Adipose tissue (tissue), 3 donors: ENCODE data around the gene COMMD7. TPM values are rescaled to one million over a fixed set of nuclear protein-coding genes. Genes with fewer than 3 reads are reported as not detected.

Experiments used
- H3K27ac ChIP-seq: one replicate; pipeline ENCODE4 v1.5.1; 2013; ENCODE audit warnings: low read depth, low read length
- WGBS, 3 donors: extraction: QIAGEN DNeasy Blood & Tissue Kit; methylation state at CpG; one replicate each; pipeline ENCODE4 v1.1.7; 2013; 5-methylcytosine and 5-hydroxymethylcytosine counted together
- polyA plus RNA-seq, 3 donors: library from polyadenylated mRNA; stranded (reverse); fragments of 200-250 nt; gene quantifications; one replicate each; pipeline ENCODE4 v1.2.3, GENCODE V29; 2013
- donor health status: healthy with polysubstance abuse.
- donor health status: Bipolar disorder and iron deficiency.
- donor health status: healthy.

The COMMD7 gene
- polyA plus RNA-seq, 3 donors = 30.5 to 57.9 (median 48.1) TPM

DNA sequence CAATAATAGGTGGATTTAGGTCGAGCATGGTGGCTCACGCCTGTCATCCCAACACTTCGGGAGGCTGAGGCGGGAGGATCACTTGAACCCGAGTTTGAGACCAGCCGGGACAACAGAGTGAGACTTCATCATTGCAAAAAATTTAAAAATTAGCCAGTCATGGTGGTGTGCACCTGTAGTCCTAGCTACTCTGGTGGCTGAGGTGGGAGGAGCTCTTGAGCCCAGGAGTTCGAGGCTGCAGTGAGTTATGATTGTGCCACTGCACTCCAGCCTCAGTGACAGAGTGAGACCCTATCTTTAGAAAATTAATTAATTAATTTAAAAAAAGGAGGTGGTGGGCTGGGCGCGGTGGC is 56.1 kb downstream of the COMMD7 start:
- WGBS, 3 donors = 94 to 98% (median 95%) methylated on average over 9 of the region's 9 CpGs
- H3K27ac ChIP-seq = no peak overlapping the region

DNA sequence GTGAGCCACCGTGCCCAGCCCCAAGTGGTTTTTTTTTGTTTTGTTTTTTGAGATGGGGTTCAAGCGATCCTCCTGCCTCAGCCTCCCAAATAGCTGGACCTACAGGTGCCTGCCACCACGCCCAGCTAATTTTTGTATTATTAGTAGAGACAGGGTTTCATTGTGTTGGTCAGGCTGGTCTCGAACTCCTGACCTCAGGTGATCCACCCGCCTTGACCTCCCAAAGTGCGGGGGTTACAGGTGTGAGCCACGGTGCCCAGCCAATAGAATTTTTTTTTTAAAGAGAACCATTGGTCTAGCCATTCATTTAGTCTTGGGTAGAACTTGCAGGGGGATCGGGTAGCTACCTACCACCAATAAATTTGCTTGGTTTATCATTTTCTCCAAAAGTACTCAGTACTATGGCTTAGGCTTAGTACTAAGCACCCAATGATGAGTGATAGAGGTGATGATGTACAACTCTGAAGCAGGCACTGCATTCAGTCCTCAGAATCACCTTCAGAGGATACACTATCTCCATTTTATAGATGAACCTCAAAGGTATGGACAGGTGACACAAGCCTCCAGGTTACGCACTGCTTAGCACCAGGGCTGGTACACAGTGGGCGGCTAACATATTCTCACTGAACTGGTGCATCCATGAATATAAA is 56.6 kb downstream of the COMMD7 start:
- no peak overlapping the region for H3K27ac ChIP-seq
- WGBS, 3 donors = 97 to 98% (median 97%) methylated on average over 10 of the region's 10 CpGs

DNA sequence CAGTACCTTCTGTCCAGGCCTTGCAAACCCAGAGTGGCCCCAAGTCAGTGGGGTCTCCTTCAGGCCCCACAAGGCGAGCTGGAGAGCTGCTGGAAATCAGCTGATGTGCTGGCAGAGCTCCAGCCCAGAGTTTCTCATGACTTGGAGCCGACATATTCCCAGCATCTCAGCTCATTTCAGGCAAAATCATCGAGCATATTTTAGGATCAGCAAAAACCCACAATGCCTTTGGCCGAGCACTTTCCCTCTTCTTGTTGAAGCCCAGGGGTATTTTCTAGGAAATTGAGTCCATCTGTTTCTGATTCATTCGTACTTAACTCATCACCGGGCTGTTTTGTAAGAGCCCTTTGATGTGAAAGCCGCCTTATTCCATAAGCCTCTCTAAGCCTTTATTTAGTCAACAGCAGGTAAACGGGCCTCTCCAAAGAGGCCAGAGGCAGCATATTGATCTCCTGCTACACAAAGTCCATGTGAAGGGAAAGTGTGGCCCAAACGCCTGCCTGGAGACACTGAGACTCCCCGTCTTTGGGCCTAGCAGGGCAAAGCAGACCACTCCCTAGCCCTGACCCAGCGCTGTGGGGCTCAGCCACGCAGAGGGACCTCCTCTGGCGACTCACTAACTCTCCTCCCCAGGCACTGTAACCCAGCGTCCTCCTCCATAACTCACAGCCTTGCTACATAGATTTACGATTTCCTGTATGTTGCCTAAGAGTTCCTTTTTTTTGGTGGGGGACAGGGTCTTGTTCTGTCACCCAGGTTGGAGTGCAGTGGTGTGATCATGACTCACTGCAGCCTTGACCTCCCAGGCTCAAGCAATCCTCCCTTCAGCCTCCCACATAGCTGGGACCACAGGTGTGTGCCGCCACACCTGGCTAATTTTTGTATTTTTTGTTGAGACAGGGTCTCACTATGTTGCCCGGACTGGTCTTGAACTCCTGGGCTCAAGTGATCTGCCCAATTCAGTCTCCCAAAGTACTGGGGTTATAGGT is 57.4 kb downstream of the COMMD7 start:
- no peak overlapping the region for H3K27ac ChIP-seq
- WGBS, 3 donors = 38 to 58% (median 41%) methylated on average over 17 of the region's 17 CpGs

DNA sequence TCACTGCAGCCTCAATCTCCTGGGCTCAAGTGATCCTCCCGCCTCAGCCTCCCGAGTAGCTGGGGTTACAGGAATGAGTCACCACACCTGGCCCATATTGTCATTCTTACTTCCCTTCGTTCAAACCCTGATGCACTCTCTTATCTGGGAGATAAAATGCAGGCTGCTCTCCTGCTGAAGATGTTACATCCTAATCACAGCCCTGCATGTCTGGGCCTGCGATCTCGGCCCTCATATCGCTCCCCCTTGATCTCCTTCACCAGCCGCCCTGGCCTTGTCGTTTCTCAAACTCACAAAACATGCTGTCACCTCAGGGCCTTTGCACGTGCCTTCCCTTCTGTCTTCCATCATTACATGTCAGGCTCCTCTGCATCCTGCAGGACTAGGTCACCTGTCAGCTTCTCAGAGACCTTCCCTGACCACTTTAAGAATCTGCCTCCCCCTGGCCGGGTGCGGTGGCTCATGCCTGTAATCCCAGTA is 60.7 kb downstream of the COMMD7 start:
- H3K27ac ChIP-seq = no peak overlapping the region
- WGBS, 3 donors = 88 to 90% (median 89%) methylated on average over 11 of the region's 11 CpGs

DNA sequence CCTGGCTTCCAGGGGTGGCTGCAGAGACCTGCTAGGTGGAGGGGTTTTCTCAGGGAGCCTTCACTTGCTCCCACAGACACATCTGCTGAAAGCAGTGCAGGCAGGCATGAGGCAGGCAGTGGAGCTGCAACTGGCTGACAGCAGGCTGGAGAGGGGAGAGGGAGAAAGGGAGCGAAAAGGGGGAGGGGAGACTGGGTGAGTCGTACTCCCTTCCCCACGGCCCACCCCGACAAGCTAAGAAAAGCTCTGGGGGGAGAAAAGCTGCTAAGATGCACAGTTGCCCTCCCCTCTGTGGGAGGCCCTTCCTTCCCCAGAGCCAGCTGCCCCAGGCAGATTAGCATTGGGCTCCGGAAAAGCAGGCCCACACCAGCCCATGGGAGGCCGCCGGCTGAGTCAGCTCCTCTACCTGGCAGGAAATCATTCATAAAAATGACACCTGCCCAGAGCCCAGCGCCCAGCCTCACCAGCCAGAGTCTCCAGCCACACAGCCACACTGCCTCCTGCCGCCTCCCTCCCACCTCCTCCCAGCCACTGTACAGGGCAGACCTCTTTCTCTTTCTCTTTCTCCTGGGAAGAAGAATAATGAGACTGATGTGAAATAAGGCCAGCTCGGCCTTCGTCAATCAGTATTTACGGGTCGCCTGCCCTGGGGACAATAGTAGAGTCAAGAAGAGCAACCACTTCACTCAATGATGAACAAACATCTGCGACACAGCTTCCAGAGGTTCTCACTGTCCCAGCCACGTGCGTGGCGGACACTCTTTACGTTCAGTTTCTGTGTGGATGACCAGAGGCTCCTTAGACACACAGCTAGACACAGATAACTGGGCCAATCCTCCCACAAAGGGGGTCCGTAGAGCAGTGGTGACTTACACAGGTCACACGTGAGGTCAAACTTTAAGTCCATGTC is 61.8 kb downstream of the COMMD7 start:
- H3K27ac ChIP-seq = no peak overlapping the region
- WGBS, 3 donors = 38 to 58% (median 44%) methylated on average over 20 of the region's 20 CpGs

DNA sequence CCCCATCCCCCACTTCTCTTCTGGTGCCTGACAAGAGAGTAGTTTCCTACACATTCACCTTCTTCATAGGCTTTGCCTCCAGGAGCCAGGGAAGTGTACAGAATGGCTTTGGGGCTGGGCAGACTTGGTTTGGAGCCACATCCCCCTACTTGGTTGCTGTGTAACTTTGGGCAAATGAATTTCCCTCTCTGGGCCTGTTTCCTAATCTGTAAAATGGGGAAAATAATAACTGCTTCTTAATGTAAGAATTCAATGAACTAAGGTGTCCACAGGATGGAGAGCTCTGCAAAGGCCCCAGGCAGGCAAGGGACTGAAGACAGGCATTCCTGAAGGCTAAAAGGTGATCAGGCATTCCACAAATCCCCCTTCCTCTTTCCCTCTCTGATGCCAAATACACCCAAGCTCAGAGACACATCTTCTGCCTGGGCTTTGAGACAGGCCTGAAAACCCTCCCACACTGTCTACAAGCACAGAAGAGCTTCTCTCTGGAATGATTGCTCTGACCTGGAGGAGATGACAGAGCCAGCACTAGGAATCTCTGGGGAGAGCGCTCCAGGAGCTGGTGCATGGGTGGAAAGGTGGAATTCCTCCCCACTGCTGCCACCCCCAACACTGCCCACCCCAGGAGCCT is 62.6 kb downstream of the COMMD7 start:
- 95 to 100% (median 100%) methylated on average over 1 of the region's 1 CpG for WGBS, 3 donors
- no peak overlapping the region for H3K27ac ChIP-seq

DNA sequence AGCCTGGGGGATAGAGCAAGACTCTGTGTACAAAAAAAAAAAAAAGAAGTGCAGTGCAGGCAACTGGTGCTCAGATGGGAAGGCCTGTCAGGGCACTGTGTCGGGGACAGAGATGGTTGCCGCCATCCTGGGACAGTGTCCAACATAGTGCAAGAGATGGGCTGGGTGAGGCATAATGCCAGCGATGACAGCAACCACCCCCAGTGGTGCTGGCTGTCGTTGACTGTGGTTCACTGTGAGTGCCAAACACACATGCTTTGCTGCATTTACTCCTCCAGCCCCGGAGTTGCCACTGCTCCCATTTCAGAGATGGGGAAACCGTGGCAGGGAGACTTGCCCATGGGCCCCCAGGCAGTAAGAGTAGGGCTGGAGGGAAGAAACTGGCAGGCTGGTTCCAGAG is 64.3 kb downstream of the COMMD7 start:
- WGBS, 3 donors = 47 to 84% (median 55%) methylated on average over 6 of the region's 6 CpGs
- no peak overlapping the region for H3K27ac ChIP-seq

DNA sequence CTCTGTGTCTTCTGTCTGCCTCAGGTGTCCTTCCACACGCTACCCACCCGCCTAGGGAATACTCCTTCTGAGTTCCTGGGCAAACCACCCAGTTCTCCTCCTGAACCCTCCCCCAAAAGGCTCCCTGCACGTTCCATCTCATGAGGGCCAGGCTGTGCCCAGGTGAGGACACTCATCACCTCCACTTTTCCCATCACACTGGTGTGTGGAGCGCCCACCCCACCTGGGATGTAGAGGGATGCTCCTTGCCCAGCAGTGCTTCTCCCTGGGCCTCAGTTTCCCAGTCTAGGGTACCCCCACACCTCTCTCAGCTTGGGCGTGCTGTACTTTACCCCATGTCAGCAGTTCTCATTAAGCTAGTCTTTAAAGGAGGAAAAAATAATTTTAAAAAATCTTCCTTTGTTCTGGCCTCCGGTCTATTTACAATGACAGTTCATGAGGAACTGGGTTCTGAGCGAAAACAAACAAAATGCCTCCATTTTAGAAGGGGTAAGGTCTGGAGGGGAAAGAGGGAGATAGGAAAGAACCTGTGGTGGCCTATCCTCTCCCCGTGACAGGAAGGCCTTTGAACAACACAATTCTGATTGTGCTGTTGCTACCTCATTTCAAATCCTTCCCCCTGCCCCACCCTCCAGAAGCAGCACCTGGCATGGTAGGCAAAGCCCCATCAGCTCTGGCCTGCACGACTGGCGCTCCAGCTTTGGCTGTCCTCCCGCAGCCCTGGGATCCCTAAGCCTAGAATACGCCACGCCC is 67.9 kb downstream of the COMMD7 start:
- WGBS, 3 donors = 84 to 87% (median 86%) methylated on average over 13 of the region's 13 CpGs
- H3K27ac ChIP-seq = no peak overlapping the region

DNA sequence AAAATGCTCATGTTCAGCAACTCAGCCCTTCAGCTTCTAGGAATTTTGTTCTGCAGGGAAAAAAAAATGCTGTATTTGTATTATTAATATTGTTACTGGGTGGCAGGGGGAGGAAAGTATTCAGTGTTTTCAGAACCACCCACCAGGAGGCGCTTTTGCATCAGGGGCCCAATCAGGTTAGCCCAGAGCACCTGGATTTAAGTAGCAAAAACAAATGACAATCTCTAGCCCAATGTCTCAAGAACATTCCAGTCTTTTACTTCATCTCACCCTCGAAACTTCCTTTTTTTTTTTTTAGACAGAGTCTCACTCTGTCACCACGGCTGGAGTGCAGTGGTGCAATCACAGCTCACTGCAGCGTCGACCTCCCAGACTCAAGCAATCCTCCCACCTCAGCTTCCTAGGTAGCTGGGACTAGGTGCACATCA is 68.9 kb downstream of the COMMD7 start:
- WGBS, 3 donors = 38 to 66% (median 43%) methylated on average over 5 of the region's 5 CpGs
- H3K27ac ChIP-seq = no peak overlapping the region

DNA sequence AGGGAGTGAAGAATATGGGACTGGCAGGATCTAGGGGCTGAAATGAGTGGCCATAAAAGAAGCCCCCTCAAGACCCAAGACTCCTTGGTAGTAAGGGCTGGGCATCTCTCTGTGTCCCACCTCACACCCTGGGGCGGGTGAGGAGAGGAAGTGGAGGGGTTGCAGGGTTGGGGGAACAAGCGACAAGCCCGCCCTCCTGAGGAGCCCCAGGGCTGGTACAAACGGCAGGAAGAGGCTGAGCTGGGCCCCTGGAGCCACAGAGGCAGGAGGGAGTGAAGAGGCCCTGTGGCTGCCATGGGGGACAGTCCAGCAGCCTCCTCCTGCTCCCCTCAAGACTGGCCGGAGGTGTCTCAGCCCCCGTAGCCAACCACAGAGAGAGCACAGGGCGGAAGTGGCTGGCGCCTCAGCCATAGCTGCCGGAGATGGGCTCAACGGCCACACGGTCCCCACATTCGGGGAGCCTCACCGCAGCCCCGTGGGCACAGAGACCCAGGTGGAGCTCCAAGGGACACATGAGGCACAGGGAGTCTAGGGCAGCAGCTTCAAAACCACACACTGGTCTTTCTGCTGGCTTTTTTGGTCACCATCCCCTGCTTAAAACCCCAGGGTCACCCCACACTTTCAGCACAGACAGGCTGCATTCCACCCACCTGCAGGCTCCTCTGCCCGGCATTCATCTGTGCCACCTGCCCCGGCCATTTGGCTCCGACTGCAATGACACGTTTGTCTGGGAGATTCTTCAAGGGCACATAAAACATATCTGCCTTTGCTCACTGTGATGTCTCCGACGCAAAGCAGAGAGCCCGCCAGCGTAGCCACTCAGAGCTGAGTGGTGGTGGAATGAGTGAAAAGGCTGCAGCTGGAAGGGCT is 70.0 kb downstream of the COMMD7 start:
- WGBS, 3 donors = 38 to 69% (median 54%) methylated on average over 22 of the region's 22 CpGs
- H3K27ac ChIP-seq = no peak overlapping the region

DNA sequence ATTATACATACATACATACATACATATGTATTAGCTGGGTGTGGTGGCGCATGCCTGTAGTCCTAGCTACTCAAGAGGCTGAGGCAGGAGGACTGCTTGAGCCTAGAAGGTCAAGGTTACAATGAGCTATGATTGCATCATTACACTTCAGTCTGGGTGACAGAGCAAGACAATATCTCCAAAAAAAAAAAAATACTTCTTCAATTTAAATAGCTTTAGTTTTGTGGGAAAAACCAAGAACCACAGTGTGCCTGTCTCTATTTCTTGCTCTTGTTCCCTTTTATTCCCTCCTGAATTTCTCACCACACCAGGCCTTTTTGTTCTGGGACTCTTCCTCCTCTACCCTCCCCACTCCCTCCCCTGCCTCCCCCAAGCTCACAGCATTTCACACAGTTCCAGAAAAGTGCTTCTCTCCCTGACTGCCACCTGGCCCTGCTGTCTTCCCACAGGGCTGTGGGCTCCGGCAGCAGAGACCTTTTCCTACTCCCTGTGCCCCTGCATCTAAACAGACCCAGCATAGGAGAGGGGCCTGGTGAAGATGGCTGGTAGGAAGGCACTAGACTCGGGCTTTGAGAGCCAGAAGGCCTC is 70.8 kb downstream of the COMMD7 start:
- 62 to 75% (median 67%) methylated on average over 3 of the region's 3 CpGs for WGBS, 3 donors
- H3K27ac ChIP-seq = no peak overlapping the region

DNA sequence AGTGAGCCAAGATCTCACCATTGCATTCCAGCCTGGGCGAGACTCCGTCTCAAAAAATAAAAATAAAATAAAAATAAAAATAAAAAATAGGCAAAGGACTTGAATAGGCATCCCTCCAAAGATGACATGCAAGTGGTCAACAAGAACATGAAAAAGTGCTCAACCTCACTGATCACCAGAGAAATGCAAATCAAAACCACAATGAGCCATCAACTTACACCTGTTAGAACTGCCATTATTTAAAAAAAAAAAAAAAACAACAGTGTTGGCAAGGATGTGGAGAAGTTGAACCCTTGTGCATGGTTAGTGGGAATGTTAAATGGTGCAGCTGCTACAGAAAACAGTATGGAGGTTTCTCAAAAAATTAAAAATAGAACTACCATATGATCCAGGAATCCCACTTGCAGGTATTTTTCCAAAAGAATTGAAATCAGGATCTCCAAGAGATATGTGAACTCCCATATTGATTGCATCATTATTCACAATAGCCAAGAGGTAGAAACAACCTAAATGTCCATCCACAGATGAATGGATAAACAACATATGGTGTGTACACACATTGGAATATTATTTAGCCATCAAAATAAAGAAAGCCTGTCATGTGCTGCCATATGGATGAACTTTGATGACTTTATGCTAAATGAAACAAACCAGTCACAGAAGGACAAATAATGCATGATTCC is 72.4 kb downstream of the COMMD7 start:
- 96 to 100% (median 96%) methylated on average over 2 of the region's 2 CpGs for WGBS, 3 donors
- no peak overlapping the region for H3K27ac ChIP-seq

DNA sequence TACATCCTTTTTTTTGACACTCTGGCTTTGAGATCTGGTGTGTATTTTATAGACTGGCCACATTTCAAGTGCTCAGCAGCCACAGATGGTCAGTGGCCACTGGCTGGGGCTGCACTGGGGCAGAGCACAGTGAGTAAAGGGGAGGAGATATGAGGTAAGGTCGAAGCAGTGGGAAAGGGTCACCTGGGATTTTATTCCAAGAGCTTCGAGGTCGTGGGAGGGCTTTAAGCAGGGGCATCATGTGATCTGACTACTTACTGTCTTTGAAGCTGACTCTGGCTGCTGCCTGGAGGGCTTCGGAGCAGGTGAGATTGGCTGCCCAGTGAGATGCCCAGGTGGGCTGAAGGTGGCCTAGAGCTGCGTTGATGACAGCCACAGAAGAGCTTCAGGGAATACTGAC is 76.2 kb downstream of the COMMD7 start:
- 34 to 70% (median 69%) methylated on average over 5 of the region's 5 CpGs for WGBS, 3 donors

DNA sequence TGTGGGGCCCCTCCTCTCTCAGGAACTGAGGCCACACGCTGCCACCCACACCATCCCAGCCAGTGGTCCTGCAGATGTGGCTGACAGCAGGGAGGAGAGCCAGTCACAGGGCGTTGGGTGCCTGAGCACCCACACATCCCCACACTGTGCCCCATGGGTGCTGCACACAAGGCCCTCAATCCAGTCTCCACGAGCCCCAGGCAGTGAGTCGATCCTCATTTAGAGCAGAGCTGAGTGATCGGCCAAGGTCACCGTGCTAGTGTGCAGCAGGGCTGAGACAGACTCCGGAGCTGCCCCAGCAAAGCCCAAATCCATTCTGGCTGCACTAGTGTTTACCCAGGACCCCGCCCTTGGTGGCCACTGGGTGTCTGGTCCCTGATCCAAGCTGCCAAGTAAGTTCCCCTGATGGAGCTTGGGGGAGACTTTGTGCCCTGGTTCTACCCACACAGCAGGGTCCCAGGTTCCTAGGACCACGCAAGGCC is 78.5 kb downstream of the COMMD7 start:
- no peak overlapping the region for H3K27ac ChIP-seq
- WGBS, 3 donors = 42 to 57% (median 48%) methylated on average over 9 of the region's 9 CpGs

More for the DNA sequence above, 76.2 kb downstream of the COMMD7 start:
- H3K27ac ChIP-seq = no peak overlapping the region

DNA sequence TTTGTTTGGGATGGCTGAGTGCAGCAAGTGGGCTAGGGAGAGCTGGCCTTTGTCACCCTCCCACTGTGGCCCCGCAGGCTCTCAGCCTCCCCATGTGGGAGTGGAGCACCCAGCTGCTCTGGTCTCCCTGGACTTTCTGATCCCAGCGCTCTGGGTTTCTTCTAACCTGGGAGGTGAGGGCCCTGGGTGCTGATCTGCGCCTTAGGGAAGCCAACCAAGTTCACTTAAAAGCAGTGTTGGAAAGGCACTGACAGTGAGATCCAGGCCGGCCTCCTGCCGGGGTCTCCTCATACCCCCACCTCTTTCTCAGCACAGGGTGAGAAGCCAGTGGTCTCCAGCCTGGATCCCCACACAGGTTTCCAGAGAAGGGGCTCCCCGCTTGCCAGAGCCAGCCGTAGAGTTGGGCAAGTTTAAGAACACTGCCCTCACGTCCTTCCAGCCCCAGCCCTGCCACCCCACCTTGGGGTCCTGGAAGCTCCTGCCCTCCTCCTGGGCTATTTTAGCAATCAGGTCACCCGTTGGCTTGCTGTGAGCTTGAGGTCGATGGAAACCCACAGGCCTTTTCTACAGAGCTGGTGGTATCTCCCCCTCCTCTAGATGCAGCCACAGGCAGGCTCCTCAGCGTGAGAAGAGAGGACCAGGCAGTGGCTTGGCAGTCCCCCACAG is 79.1 kb downstream of the COMMD7 start:
- 84 to 89% (median 86%) methylated on average over 11 of the region's 11 CpGs for WGBS, 3 donors
- H3K27ac ChIP-seq = no peak overlapping the region
